Adrenal gland (tissue), 5 donors: ENCODE data around the gene TULP4.

Source experiments
- POLR2A ChIP-seq, 2 donors: fragments of 450-650 bp; IDR thresholded peaks; one replicate each; pipeline ENCODE4 v1.6.1; 2017; ENCODE audit warnings: antibody characterized with exemption in 2 of 2, mild to moderate bottlenecking in 2 of 2, moderate library complexity in 1 of 2
- TF ChIP-seq, protein P1 (sequence below), 6 experiments: fragments of 450-650 bp in 4 of 6; fragments of 200-600 bp in 2 of 6; sonication (generic) in 1 of 6; IDR thresholded peaks; 1 replicate in 5 of 6; 2 replicates in 1 of 6; pipeline versions ENCODE4 v1.5.1 to v1.8.0; 2016 to 2021; ENCODE audit warnings: antibody characterized with exemption in 6 of 6, mild to moderate bottlenecking in 2 of 6, moderate library complexity in 1 of 6
- donor health status: DM: no; HTN: no; CAD: no.

DNA sequence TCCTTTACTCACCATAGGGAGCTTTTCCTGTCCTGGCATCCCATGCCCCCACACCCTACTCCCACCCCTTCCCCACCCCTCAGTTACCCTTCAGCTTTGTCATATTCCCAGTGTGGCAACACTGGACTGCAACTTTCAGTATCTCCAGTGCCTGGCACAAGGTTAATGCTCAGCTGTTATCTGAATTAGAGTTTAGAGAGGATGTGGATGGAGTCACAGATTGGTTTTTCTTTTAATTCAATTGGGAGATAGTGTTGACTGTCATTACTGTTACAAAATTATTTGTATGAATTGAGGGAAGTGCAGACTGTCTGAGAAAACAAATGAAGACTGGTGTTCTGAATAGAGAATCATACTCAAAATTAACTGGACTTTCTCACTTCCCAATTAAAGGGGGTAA lies 89.9 kb downstream of the TULP4 start:
- TF ChIP-seq, protein P1, sequence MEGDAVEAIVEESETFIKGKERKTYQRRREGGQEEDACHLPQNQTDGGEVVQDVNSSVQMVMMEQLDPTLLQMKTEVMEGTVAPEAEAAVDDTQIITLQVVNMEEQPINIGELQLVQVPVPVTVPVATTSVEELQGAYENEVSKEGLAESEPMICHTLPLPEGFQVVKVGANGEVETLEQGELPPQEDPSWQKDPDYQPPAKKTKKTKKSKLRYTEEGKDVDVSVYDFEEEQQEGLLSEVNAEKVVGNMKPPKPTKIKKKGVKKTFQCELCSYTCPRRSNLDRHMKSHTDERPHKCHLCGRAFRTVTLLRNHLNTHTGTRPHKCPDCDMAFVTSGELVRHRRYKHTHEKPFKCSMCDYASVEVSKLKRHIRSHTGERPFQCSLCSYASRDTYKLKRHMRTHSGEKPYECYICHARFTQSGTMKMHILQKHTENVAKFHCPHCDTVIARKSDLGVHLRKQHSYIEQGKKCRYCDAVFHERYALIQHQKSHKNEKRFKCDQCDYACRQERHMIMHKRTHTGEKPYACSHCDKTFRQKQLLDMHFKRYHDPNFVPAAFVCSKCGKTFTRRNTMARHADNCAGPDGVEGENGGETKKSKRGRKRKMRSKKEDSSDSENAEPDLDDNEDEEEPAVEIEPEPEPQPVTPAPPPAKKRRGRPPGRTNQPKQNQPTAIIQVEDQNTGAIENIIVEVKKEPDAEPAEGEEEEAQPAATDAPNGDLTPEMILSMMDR (IDR thresholded peaks at IDR 0.05): no peak
- no peak for TF ChIP-seq POLR2A (IDR thresholded peaks at IDR 0.05)
